T1000 (cell line): ENCODE measurements around the gene PIP5K1B.

Experiments
- DNase-seq: peaks from one replicate; lab custom pipeline; 2025; ENCODE audit warnings: mixed read lengths; lab: John Stamatoyannopoulos, UW

The PIP5K1B gene

GRCh38 chr9:68775003-68775730, 70.1 kb downstream of the PIP5K1B start:
- no peak for DNase-seq

GRCh38 chr9:68777070-68777763, 72.2 kb downstream of the PIP5K1B start:
- DNase-seq = no peak

- DNase-seq = no peak
Observed at GRCh38 chr9:68778635-68779034, 73.6 kb downstream of the PIP5K1B start.

GRCh38 chr9:68779558-68780379, 74.7 kb downstream of the PIP5K1B start:
- DNase-seq = peak; percentile 85

GRCh38 chr9:68780380-68780712, 75.3 kb downstream of the PIP5K1B start:
- DNase-seq = no peak

GRCh38 chr9:68780720-68781119, 75.7 kb downstream of the PIP5K1B start:
- DNase-seq = no peak

- no peak for DNase-seq
Observed at GRCh38 chr9:68781928-68782327, 76.9 kb downstream of the PIP5K1B start.

DNA sequence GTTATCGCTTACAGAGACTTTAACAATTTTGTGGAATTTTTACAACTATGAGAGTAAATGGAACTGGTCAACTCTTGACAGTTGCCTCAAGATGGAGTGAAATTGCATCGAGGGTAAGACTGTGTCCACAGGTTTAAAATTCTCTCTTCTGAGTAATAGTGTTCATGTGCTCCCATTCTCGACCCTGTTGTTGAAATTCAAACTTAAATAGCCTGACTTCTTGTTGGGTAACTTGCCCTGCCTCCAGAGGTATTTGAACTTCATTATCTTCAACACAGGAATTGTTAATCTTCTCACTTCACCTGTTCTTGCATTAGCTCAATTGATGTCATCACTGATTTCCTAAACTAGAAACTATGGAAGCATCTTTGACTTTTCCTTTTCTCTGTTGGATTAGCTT, 77.5 kb downstream of the PIP5K1B start:
- no peak for DNase-seq

DNA sequence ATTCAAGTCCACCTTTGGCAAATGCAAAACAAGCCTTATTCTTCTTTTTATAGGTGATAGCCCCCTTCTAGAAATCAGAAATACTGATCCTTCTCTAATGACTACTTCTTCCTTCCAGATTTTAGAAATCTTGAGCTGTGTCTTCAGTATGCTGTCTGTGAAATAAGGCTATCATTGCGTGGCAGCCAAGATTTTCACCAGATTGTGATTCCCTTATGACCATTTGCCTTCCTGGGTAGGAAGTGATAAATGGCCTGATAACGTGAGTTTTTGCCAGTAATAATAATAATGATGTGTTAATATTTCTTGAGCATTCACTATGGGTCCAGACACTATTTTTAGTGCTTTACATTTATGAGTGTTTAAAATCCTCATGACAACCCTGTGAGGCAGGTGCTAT, 80.9 kb downstream of the PIP5K1B start:
- DNase-seq = no peak

DNA sequence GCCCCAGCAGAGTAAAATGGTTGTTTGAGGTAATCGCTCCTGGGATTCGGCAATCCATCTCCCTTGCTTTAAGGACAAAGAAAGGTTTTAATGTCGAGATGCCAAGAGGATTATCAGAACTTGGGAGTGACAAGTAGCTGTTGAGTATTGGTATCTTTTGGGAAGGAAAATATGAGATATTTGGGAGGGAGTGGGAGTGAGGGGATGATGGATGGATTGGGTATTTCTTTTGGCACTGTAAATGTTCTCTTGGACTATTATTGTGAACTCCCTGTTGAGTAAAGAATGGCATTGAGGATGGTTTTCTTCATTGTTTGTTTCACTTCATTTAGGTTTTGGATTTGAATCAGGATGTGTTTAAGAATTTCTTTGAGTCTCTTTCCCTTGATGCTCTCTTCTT, 86.1 kb downstream of the PIP5K1B start:
- no peak for DNase-seq

DNA sequence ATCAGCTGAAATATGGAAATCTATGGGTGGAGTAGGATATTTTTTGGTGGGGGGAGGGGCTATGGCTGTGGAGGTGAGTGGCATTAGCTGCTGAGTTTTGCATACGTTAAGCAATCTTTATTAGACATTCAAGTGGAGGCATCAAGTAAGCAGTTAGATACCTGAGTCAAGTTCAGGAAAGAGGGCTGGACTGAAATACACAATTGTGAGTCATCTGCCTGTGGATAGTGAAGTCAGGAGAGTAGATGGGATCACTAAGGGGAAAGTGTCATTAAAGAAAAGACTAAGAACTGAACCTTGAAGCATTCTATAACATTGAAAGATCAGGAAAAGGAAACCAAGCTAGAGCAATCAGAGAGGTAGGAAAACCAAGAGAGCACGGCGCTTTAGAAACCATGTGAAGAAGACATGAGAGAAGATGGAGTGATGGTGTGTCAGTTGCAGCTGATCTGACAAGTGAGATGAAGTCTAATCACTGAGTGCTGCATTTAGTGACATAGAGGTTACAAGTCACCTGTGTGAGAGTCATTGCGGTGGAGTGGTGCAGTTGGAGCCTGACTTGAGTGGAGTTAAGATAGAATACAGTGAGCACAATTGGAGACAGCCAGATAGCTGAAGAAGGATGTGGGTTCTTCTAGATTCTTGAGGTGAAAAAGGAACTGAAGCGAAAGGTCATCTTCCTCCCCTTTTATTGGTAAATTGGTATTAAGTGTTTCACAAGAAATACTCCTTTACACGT, 88.7 kb downstream of the PIP5K1B start:
- no peak for DNase-seq

DNA sequence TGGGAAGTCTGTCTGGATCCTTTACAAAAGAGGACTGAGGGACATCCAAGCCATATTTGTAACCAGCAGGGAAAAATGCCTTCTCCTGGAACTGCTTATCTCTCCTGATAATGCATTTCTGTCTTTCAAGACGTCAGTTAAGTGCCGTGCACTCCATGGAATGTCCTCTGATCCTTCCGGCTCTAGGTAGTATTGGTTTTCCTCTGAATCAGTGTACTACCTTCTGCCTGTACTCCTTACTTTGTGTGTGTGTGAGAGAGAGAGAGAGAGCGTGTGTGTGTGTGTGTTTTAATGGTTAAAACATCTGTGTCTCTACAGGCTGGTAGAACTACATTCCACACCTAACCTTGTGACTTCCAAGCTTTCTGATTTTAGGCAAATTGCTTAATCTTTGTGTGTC, 89.9 kb downstream of the PIP5K1B start:
- no peak for DNase-seq

DNA sequence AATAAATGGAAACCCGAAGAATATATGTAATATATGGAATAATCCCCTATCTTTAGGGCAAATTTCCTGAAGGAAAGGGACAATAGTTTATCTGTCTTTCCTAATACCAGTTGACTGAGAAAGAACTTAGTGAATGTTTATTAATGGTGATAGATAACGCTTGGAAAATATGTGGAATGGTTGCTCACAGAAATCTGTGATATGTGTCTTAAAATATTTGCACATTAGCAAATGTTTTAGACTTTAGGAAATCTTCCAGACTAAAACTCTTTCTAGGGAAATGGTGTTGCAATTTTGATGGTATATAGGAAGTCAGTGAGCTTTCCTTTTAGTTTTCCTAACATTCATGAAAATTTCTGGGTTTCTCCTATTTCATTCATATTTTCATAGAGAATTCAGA, 90.4 kb downstream of the PIP5K1B start:
- no peak for DNase-seq

GRCh38 chr9:68797116-68797515, 92.1 kb downstream of the PIP5K1B start:
- no peak for DNase-seq

GRCh38 chr9:68798423-68798822, 93.4 kb downstream of the PIP5K1B start:
- no peak for DNase-seq

GRCh38 chr9:68800836-68801235, 95.8 kb downstream of the PIP5K1B start:
- no peak for DNase-seq

GRCh38 chr9:68802525-68803015, 97.5 kb downstream of the PIP5K1B start:
- DNase-seq = no peak

DNA sequence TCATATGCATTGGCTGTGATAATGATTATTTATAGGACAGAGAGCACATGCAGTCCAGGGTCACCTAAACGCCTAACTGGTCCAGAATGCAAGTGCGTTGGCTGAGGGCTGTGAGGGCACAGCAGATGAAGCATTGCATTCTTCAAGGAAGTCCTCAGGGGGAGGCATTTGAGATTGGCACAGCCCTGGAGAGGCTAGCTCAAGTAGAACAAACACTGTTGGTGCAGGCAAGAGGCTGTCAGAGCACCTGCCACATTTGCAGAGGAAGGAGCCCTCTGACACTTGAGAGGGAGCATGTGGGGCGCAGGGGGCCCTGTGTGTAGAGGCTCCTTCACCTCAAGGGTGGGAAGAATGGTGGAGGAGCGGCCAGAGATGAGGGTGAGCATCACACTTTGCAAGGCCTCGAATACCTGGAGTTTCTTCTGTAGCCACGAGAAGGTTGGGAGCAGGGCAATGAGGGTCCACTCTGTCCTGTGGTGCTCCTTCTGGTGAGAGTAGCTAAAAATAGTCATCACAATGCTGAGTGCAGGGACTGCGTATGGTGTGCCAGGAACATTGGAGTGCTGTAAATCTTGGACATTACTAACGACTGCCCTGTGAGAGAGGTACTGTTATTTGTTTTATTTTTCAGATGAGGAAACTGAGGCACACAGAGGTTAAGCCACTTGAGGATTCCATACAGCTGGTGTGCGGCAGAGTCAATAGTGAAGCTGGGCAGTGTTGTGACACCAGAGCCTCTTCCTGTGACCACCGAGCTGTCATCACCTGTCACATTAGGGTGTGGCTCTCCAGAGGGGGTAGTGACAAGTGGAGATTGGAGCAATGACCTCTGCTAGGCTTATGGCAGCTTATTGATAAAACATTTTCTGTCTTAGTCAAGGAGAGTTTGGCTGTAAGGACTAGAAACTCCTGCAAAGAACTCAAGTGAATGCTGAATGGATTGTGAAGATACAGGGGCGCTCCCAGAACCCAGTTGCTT, 100.2 kb downstream of the PIP5K1B start:
- DNase-seq = no peak

DNA sequence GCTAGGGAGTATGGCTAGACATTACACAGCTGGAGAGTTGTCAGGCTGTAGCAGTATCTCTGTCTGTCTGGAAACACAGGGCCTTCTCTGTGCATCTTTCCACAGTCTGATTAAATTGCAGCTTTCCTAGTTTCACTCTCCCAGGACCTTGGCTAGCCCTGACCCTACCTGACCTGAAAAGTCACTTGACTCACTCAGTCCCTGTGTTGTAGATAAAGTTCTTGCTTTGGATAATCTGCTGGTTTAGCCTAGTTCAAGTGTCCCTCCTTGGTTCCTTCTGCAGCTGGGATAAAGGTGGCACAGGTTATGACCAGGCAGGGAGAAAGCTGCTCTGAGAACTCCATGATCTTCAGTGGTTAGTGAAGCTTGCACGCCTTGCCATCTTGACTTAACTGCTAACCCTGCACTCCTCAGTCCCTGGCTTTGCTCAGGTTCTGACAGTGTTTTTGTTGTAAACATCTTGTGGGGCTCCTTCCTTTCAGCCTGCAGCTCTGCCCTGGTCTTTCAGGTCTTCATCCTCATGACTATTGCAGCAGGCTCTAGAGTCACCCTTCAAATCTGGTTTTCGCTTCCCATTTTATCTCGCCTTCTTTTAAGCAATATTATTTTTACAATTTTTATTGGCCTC, 101.0 kb downstream of the PIP5K1B start:
- DNase-seq = no peak

GRCh38 chr9:68808338-68808890, 103.4 kb downstream of the PIP5K1B start:
- no peak for DNase-seq
